GM06990 (cell line): Measurements from ENCODE around the gene BST1.

Experiments used
- DNase-seq: peaks from one replicate; pipeline ENCODE4 v3.0.0-alpha.2; 2011; ENCODE audit not compliant: insufficient read length; ENCODE audit errors: extremely low read depth
- H3K27me3 ChIP-seq: replicated peaks from 2 replicates; pipeline ENCODE4 v1.6.0; 2011; ENCODE audit warnings: low read length; ENCODE audit not compliant: control insufficient read depth, insufficient read depth
- H3K36me3 ChIP-seq: 2 replicates; pipeline ENCODE4 v1.5.1; 2011; ENCODE audit warnings: low read length; ENCODE audit not compliant: control insufficient read depth, insufficient read depth
- H3K4me3 ChIP-seq: replicated peaks from 2 replicates; pipeline ENCODE4 v1.5.1; 2011; ENCODE audit warnings: low read depth, mild to moderate bottlenecking, control low read depth, low read length
- CTCF ChIP-seq: IDR thresholded peaks from 2 replicates; pipeline ENCODE4 v1.5.1; 2011; ENCODE audit warnings: low read length, control low read depth, mild to moderate bottlenecking, inconsistent platforms; ENCODE audit not compliant: insufficient read depth, poor library complexity, severe bottlenecking

BST1 gene

GRCh38 chr4:15753786-15754185 lies 50.9 kb downstream of the BST1 start:
- no peak for DNase-seq
- no peaks in the 10 kb centered on the region for H3K27me3 ChIP-seq
- no peak for TF ChIP-seq CTCF
- H3K4me3 ChIP-seq = no peak overlapping the region
- no peaks in the 10 kb centered on the region for H3K36me3 ChIP-seq

- Histone ChIP-seq H3K4me3 (no peak overlapping the region), H3K36me3 (no peaks in the 10 kb centered on the region), H3K27me3 (no peaks in the 10 kb centered on the region)
- no peak for DNase-seq
- no peak for TF ChIP-seq CTCF
Measured at GRCh38 chr4:15754323-15754722, 51.5 kb downstream of the BST1 start.

GRCh38 chr4:15755321-15756155 lies 52.7 kb downstream of the BST1 start:
- no peaks in the 10 kb centered on the region for H3K36me3 ChIP-seq
- no peak for DNase-seq
- H3K27me3 ChIP-seq = no peaks in the 10 kb centered on the region
- H3K4me3 ChIP-seq = no peak overlapping the region
- no peak for TF ChIP-seq CTCF

- TF ChIP-seq CTCF = peak; percentile 47
- Histone ChIP-seq H3K36me3 (no peaks in the 10 kb centered on the region), H3K4me3 (no peak overlapping the region; the same call in 1 of the 2 replicates), H3K27me3 (no peaks in the 10 kb centered on the region)
- peak; percentile 34 for DNase-seq
Measured at GRCh38 chr4:15756361-15756861, 53.5 kb downstream of the BST1 start.

GRCh38 chr4:15757054-15757453 lies 54.2 kb downstream of the BST1 start:
- Histone ChIP-seq H3K36me3 (no peaks in the 10 kb centered on the region), H3K4me3 (no peak overlapping the region), H3K27me3 (no peaks in the 10 kb centered on the region)
- TF ChIP-seq CTCF = no peak
- no peak for DNase-seq
